ENCODE measurements around the gene PRKCA. TPM values are rescaled to one million over a fixed set of nuclear protein-coding genes. Genes with fewer than 3 reads are reported as not detected.
A peak's percentile ranks its signal among the peaks of the same experiment; 100 is the strongest.

Gene PRKCA
- total RNA-seq, 1 donor from 2014 or later: 15.5 TPM

DNA sequence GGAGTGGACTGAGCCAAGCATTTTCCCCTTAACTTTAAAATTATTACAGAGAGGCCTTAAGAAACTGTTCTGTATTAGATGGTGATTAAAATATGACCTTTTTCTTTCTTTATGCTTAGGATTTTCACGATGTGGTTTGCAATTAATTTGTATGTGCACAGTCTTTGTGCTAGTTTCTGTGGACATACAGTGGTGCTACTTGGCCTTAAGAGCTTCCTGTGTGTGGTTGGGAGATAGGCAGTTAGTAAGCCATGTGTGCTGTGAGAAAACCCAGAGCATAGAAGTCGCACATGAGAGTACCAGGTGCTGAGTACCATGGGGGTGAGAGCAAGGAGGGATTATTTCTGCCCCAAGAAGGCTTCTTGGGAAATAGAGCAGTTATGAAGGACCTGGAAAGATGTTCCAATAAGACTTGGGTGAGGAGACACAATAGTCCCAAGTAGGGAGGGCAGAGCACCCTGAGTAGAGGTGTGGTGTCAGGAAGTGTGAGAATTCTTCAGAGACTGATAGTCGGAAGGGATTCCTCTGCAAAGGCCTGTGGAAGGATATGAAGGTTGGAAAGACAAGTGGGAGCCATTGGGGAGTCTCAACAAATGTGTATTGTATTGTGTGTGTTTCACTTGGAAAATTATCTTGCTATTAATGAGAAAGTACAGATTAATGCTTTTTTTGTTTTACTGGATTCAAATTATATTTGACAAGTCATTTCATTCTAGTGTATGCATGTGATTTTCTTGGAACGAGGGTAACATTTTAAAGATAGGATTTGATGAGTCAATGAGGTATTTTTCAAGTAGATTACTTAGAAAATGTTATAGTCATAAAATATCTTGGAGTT lies 239.9 kb downstream of the PRKCA start:
- H3K4me1 ChIP-seq: peaks cover 28% of the 10 kb centered on the region
- TF ChIP-seq POLR2A (IDR thresholded peaks at IDR 0.05) (no peak), POLR2AphosphoS5 (IDR thresholded peaks at IDR 0.05; ENCODE audit: insufficient read depth in 1 of 2, low read depth in 1 of 2) (no peak)
- TF ChIP-seq, protein P1, sequence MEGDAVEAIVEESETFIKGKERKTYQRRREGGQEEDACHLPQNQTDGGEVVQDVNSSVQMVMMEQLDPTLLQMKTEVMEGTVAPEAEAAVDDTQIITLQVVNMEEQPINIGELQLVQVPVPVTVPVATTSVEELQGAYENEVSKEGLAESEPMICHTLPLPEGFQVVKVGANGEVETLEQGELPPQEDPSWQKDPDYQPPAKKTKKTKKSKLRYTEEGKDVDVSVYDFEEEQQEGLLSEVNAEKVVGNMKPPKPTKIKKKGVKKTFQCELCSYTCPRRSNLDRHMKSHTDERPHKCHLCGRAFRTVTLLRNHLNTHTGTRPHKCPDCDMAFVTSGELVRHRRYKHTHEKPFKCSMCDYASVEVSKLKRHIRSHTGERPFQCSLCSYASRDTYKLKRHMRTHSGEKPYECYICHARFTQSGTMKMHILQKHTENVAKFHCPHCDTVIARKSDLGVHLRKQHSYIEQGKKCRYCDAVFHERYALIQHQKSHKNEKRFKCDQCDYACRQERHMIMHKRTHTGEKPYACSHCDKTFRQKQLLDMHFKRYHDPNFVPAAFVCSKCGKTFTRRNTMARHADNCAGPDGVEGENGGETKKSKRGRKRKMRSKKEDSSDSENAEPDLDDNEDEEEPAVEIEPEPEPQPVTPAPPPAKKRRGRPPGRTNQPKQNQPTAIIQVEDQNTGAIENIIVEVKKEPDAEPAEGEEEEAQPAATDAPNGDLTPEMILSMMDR (IDR thresholded peaks at IDR 0.05): no peak
- DNase-seq (ENCODE audit: extremely low spot score in 2 of 2): no peak
- no peaks in the 10 kb centered on the region for H3K36me3 ChIP-seq
- no peaks in the 10 kb centered on the region for H3K27me3 ChIP-seq
- intact Hi-C loops (cut with DNase I): no loop called here
- H3K9me3 ChIP-seq: no peaks in the 10 kb centered on the region
- H3K4me3 ChIP-seq: no peak overlapping the region
- H3K27ac ChIP-seq: peak overlapping the region; percentile 79

GRCh38 chr17:66542967-66543520 lies 240.6 kb downstream of the PRKCA start:
- no peak for DNase-seq (ENCODE audit: extremely low spot score in 2 of 2)
- Histone ChIP-seq H3K27ac (peak overlapping the region; percentile 79), H3K27me3 (no peaks in the 10 kb centered on the region), H3K9me3 (no peaks in the 10 kb centered on the region), H3K36me3 (no peaks in the 10 kb centered on the region), H3K4me3 (no peak overlapping the region), H3K4me1 (peaks cover 28% of the 10 kb centered on the region)
- intact Hi-C loops (cut with DNase I): no loop called here
- TF ChIP-seq POLR2A (IDR thresholded peaks at IDR 0.05): no peak
- TF ChIP-seq, protein P1 (IDR thresholded peaks at IDR 0.05): no peak
- TF ChIP-seq POLR2AphosphoS5 (IDR thresholded peaks at IDR 0.05; ENCODE audit: insufficient read depth in 1 of 2, low read depth in 1 of 2): no peak

DNA sequence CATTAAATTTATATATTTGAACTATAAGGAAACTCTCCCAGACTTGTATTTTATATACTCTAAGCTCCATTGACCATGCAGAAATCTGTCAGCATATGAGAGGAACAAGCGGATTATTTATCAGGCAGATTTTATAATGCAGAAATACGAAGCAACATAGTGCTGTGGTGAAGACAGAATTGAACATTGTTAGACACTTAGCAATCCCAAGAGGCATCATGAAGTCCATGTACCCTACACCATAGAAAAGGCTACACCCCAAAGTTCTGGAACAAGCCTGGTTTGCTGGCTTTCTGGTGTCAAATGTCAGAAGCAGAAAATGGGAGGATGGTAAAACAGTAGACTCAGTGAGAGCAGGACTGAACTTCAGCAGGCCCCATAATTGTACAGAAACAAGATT lies 241.1 kb downstream of the PRKCA start:
- TF ChIP-seq POLR2AphosphoS5 (IDR thresholded peaks at IDR 0.05; ENCODE audit: insufficient read depth in 1 of 2, low read depth in 1 of 2): no peak
- TF ChIP-seq, protein P1 (IDR thresholded peaks at IDR 0.05): no peak
- Histone ChIP-seq H3K4me1 (peaks cover 28% of the 10 kb centered on the region), H3K27ac (peak overlapping the region; percentile 31), H3K9me3 (no peaks in the 10 kb centered on the region), H3K36me3 (no peaks in the 10 kb centered on the region), H3K4me3 (no peak overlapping the region), H3K27me3 (no peaks in the 10 kb centered on the region)
- intact Hi-C loops (cut with DNase I): no loop called here
- DNase-seq (ENCODE audit: extremely low spot score in 2 of 2): no peak

GRCh38 chr17:66545918-66546317 lies 243.5 kb downstream of the PRKCA start:
- DNase-seq (ENCODE audit: extremely low spot score in 2 of 2): no peak
- Histone ChIP-seq H3K4me3 (no peak overlapping the region), H3K27ac (no peak overlapping the region), H3K36me3 (no peaks in the 10 kb centered on the region), H3K27me3 (no peaks in the 10 kb centered on the region), H3K9me3 (no peaks in the 10 kb centered on the region), H3K4me1 (peaks cover 24% of the 10 kb centered on the region)
- intact Hi-C loops (cut with DNase I): no loop called here
- TF ChIP-seq POLR2AphosphoS5 (IDR thresholded peaks at IDR 0.05; ENCODE audit: insufficient read depth in 1 of 2, low read depth in 1 of 2) (no peak), POLR2A (IDR thresholded peaks at IDR 0.05) (no peak)
- TF ChIP-seq, protein P1 (IDR thresholded peaks at IDR 0.05): no peak

Measured in vagina (tissue), 2 donors.